B cell (primary cell): ENCODE data around the gene KPNA3. TPM values are rescaled to one million over a fixed set of nuclear protein-coding genes. Genes with fewer than 3 reads are reported as not detected.

Source experiments
- ATAC-seq: fragments of 200-7000 bp; cut with Tn5 transposase; one replicate; pipeline ENCODE4 v1.10.0; 2021; ENCODE audit warnings: low read depth, mild to moderate bottlenecking, moderate number of reproducible peaks, moderate library complexity
- CTCF ChIA-PET: fragments of 350-600 bp; sonication (Branson Sonifier 250); formaldehyde crosslinking; loops from one replicate; lab custom pipeline; 2021; ENCODE audit warnings: antibody characterized with exemption, inconsistent platforms; lab: Charles Lee
- POLR2A ChIA-PET: fragments of 350-600 bp; sonication (Branson Sonifier 250); formaldehyde crosslinking; loops from one replicate; lab custom pipeline; 2021; ENCODE audit warnings: antibody characterized with exemption; lab: Charles Lee
- DNase-seq: peaks from one replicate; pipeline ENCODE4 v3.0.0; 2013
- H2AFZ ChIP-seq: 2 replicates; pipeline ENCODE4 v1.6.1; 2012; ENCODE audit warnings: mild to moderate bottlenecking, low read depth, low read length; ENCODE audit not compliant: insufficient read depth, poor library complexity, severe bottlenecking
- H3K27ac ChIP-seq, 2 donors: 1 replicate in 1 of 2; 2 replicates in 1 of 2; pipeline ENCODE4 v1.5.1; 2012 to 2013; ENCODE audit warnings: low read length in 2 of 2, mild to moderate bottlenecking in 2 of 2, moderate library complexity in 1 of 2
- H3K27me3 ChIP-seq, 4 experiments: fragments of 200-600 bp in 1 of 4; sonication (generic) in 1 of 4; replicated peaks in 1 of 4; 1 replicate in 2 of 4; 2 replicates in 2 of 4; pipeline versions ENCODE4 v1.6.1 to v1.7.0; 2013 to 2016; ENCODE audit warnings: low read length in 3 of 4, mild to moderate bottlenecking in 2 of 4, mixed read lengths in 1 of 4, moderate library complexity in 1 of 4; ENCODE audit not compliant: insufficient read depth in 4 of 4, control insufficient read depth in 3 of 4; ENCODE audit errors: control extremely low read depth in 1 of 4
- H3K36me3 ChIP-seq, 2 experiments: replicated peaks in 1 of 2; 1 replicate in 1 of 2; 2 replicates in 1 of 2; pipeline versions ENCODE4 v1.6.1 to v1.7.1; 2013; ENCODE audit warnings: low read length in 1 of 2; ENCODE audit not compliant: insufficient read depth in 2 of 2, control insufficient read depth in 1 of 2; ENCODE audit errors: control extremely low read depth in 1 of 2, extremely low read depth in 1 of 2
- H3K4me1 ChIP-seq, 2 donors: fragments of 200-600 bp in 1 of 2; sonication (generic) in 1 of 2; 1 replicate in 1 of 2; 2 replicates in 1 of 2; pipeline versions ENCODE4 v1.5.1 to v1.6.1; 2013 to 2017; ENCODE audit warnings: low read length in 2 of 2; ENCODE audit not compliant: control insufficient read depth in 2 of 2, insufficient read depth in 2 of 2
- H3K4me2 ChIP-seq: replicated peaks from 2 replicates; pipeline ENCODE3; 2012; ENCODE audit warnings: mild to moderate bottlenecking, low read depth, low read length; ENCODE audit not compliant: poor library complexity, severe bottlenecking
- H3K4me3 ChIP-seq, 5 experiments: fragments of 200-600 bp in 1 of 5; sonication (generic) in 1 of 5; 1 replicate in 3 of 5; 2 replicates in 2 of 5; pipeline versions ENCODE4 v1.5.1 to v1.7.0; 2011 to 2016; ENCODE audit warnings: low read length in 4 of 5, mild to moderate bottlenecking in 4 of 5, low read depth in 2 of 5, control low read depth in 1 of 5, moderate library complexity in 1 of 5; ENCODE audit not compliant: insufficient read depth in 1 of 5; ENCODE audit errors: control extremely low read depth in 1 of 5, extremely low read depth in 1 of 5
- H3K79me2 ChIP-seq: fragments of 200-600 bp; sonication (generic); one replicate; pipeline ENCODE4 v1.6.0; 2016; ENCODE audit warnings: low read length; ENCODE audit not compliant: control insufficient read depth, insufficient read depth
- H3K9ac ChIP-seq: fragments of 200-600 bp; sonication (generic); 2 replicates; pipeline ENCODE4 v1.6.1; 2017; ENCODE audit warnings: mild to moderate bottlenecking, low read length, moderate library complexity
- H3K9me3 ChIP-seq, 3 donors: one replicate each; pipeline versions ENCODE4 v1.6.1 to v1.7.1; 2013; ENCODE audit warnings: low read length in 2 of 3; ENCODE audit not compliant: control insufficient read depth in 2 of 3, insufficient read depth in 1 of 3; ENCODE audit errors: control extremely low read depth in 1 of 3
- H4K20me1 ChIP-seq: 2 replicates; pipeline ENCODE4 v1.6.0; 2012; ENCODE audit warnings: mild to moderate bottlenecking, low read length; ENCODE audit not compliant: insufficient read depth, control insufficient read depth, poor library complexity, severe bottlenecking
- H3K27ac Mint-ChIP-seq: one replicate; pipeline ENCODE4 v1.8.0; 2021; ENCODE audit warnings: mixed read lengths
- H3K27me3 Mint-ChIP-seq: one replicate; pipeline ENCODE4 v1.8.0; 2021; ENCODE audit warnings: mixed read lengths
- H3K4me1 Mint-ChIP-seq: one replicate; pipeline ENCODE4 v1.8.0; 2021; ENCODE audit warnings: mixed read lengths
- H3K4me3 Mint-ChIP-seq: one replicate; pipeline ENCODE4 v1.8.0; 2021; ENCODE audit warnings: mixed read lengths
- H3K9me3 Mint-ChIP-seq: one replicate; pipeline ENCODE4 v1.8.0; 2022; ENCODE audit warnings: mixed read lengths; ENCODE audit not compliant: insufficient read depth
- EZH2 ChIP-seq: IDR thresholded peaks from 2 replicates; pipeline ENCODE4 v1.6.1; 2012; ENCODE audit warnings: borderline replicate concordance, low read depth, mild to moderate bottlenecking, moderate library complexity, low read length; ENCODE audit not compliant: insufficient read depth, poor library complexity, severe bottlenecking
- WGBS: methylation state at CpG from one replicate; pipeline ENCODE4 v1.1.5; 2013; ENCODE audit warnings: missing lambda C conversion rate; ENCODE audit not compliant: insufficient coverage; 5-methylcytosine and 5-hydroxymethylcytosine counted together
- intact Hi-C: fragments of 100-400 bp; cut with micrococcal nuclease; formaldehyde crosslinking; loops from one replicate; pipeline ENCODE4 v1.10.0; 2022
- polyA plus RNA-seq: library from polyadenylated mRNA; depleted of rRNA; stranded (reverse); fragments of >200 nt; gene quantifications from 2 replicates; pipeline ENCODE4 v1.2.3, GENCODE V29; 2012
- total RNA-seq, 2 donors: library from RNA; stranded (reverse); fragments of 120-200 nt in 1 of 2; gene quantifications; 1 replicate in 1 of 2; 2 replicates in 1 of 2; pipeline versions ENCODE4 v1.2.3 to v1.2.4, GENCODE V29; 2013 to 2022
- TF ChIP-seq, protein P1 (sequence below): fragments of 200-600 bp; IDR thresholded peaks from one replicate; pipeline ENCODE4 v1.8.0; 2022; ENCODE audit warnings: antibody characterized with exemption, mild to moderate bottlenecking

The KPNA3 gene
- total and polyA plus RNA-seq, 2 donors (not counting 1 experiment from before 2014, with no cell fraction given) = 7.8 to 19.7 TPM

DNA sequence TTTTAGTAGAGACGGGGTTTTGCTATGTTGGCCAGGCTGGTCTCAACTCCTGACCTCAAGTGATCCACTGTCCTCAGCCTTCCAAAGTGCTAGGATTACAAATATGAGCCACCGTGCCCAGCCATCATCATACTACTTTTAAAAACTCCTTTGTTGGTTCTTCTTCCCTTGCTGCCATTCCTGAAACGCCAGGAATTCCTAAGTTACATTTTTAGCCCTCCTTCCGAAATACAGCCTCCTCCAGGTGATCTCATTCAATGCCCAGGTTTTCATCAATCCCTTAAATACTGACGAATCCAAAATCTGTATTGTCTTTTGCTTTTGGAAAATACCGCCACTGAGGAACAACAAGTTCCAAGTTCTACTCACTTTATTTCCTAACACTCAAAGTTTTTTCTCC is 75.9 kb downstream of the KPNA3 start:
- DNase-seq = no peak
- CTCF ChIA-PET = no interaction called here
- no peak for TF ChIP-seq EZH2
- TF ChIP-seq, protein P1, sequence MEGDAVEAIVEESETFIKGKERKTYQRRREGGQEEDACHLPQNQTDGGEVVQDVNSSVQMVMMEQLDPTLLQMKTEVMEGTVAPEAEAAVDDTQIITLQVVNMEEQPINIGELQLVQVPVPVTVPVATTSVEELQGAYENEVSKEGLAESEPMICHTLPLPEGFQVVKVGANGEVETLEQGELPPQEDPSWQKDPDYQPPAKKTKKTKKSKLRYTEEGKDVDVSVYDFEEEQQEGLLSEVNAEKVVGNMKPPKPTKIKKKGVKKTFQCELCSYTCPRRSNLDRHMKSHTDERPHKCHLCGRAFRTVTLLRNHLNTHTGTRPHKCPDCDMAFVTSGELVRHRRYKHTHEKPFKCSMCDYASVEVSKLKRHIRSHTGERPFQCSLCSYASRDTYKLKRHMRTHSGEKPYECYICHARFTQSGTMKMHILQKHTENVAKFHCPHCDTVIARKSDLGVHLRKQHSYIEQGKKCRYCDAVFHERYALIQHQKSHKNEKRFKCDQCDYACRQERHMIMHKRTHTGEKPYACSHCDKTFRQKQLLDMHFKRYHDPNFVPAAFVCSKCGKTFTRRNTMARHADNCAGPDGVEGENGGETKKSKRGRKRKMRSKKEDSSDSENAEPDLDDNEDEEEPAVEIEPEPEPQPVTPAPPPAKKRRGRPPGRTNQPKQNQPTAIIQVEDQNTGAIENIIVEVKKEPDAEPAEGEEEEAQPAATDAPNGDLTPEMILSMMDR = no peak

DNA sequence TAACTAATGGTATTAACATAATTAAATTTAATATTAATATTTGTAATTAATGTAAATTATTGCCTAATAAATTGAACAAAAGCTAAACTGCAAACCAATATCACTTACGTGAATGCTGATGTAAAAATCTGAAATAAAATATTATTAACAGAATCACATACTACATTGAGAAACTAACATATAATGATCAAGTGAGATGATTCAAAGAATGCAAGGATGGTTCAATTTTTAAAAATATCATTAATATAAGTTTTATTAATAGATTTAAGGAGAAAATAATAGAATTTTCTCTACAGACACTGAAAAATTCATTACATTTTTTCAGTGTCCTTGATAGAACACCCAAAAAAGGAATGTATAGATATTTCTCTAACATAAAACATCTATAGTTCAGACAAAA is 77.7 kb downstream of the KPNA3 start:
- no peak for TF ChIP-seq EZH2
- TF ChIP-seq, protein P1 = no peak
- no peaks in the 10 kb centered on the region for H3K79me2 ChIP-seq
- H3K4me2 ChIP-seq = no peak overlapping the region
- H3K9me3 ChIP-seq = peaks cover 2 to 6% (median 5%) of the 10 kb centered on the region in 3 donors
- DNase-seq = no peak
- no peaks in the 10 kb centered on the region for H3K4me1 ChIP-seq
- WGBS = no CpG with 5 or more reads among the region's 1 CpG
- no peak overlapping the region for H3K4me3 ChIP-seq
- no peaks in the 10 kb centered on the region for H3K4me1 Mint-ChIP-seq
- H3K27ac ChIP-seq = no peak overlapping the region
- H3K27me3 Mint-ChIP-seq = no peaks in the 10 kb centered on the region
- peaks cover 9 to 36% of the 10 kb centered on the region in 2 experiments for H3K36me3 ChIP-seq
- intact Hi-C loops = no loop called here
- ATAC-seq = no peak
- ChIA-PET CTCF (interaction anchor here (0.6 kb wide), 1 partner anchor 8 kb away, joined by 3 read pairs; no protein-coding TSS in a partner anchor), POLR2A (no interaction called here)
- H3K4me3 Mint-ChIP-seq = no peak overlapping the region
- H3K9ac ChIP-seq = no peak overlapping the region
- H2AFZ ChIP-seq = no peak overlapping the region
- no peak overlapping the region for H3K27ac Mint-ChIP-seq
- H3K9me3 Mint-ChIP-seq = peaks cover 5% of the 10 kb centered on the region
- no peaks in the 10 kb centered on the region for H4K20me1 ChIP-seq
- no peaks in the 10 kb centered on the region for H3K27me3 ChIP-seq

More for the DNA sequence above, 75.9 kb downstream of the KPNA3 start:
- no peak overlapping the region for H3K4me2 ChIP-seq
- H4K20me1 ChIP-seq = no peaks in the 10 kb centered on the region
- Mint-ChIP-seq H3K27me3 (no peaks in the 10 kb centered on the region), H3K9me3 (peaks cover 5% of the 10 kb centered on the region), H3K4me3 (no peak overlapping the region), H3K4me1 (no peaks in the 10 kb centered on the region), H3K27ac (no peak overlapping the region)
- POLR2A ChIA-PET = no interaction called here
- no peak for ATAC-seq
- H3K36me3 ChIP-seq = peaks cover 9 to 31% of the 10 kb centered on the region in 2 experiments
- WGBS = 98% methylated on average over 6 of the region's 6 CpGs
- no peaks in the 10 kb centered on the region for H3K4me1 ChIP-seq
- H3K9me3 ChIP-seq = peaks cover 2 to 6% (median 5%) of the 10 kb centered on the region in 3 donors
- intact Hi-C loops = no loop called here
- no peaks in the 10 kb centered on the region for H3K79me2 ChIP-seq
- H3K27me3 ChIP-seq = no peaks in the 10 kb centered on the region
- H3K27ac ChIP-seq = no peak overlapping the region
- H2AFZ ChIP-seq = no peak overlapping the region
- no peak overlapping the region for H3K9ac ChIP-seq
- H3K4me3 ChIP-seq = no peak overlapping the region
